HepG2 (cell line): ENCODE data around the gene C2orf74. TPM values are rescaled to one million over a fixed set of nuclear protein-coding genes. Genes with fewer than 3 reads are reported as not detected.

Experiments used
- ATAD3A ChIP-seq: sonication (generic); formaldehyde crosslinking; IDR thresholded peaks from 2 replicates; pipeline ENCODE4 v1.4.0; 2020; ENCODE audit warnings: missing genetic modification reagents
- CEBPG ChIP-seq: IDR thresholded peaks from 2 replicates; pipeline ENCODE4 v1.6.1; 2016
- MEIS2 ChIP-seq: sonication (generic); formaldehyde crosslinking; IDR thresholded peaks from 2 replicates; pipeline ENCODE4 v1.9.0; 2021; ENCODE audit warnings: mild to moderate bottlenecking, missing genetic modification reagents
- MZF1 ChIP-seq: sonication (generic); formaldehyde crosslinking; IDR thresholded peaks from 2 replicates; pipeline ENCODE4 v1.8.1; 2023; ENCODE audit warnings: mild to moderate bottlenecking, missing genetic modification reagents, borderline replicate concordance
- NFIB ChIP-seq: sonication (generic); formaldehyde crosslinking; IDR thresholded peaks from 2 replicates; pipeline ENCODE4 v1.9.0; 2021; ENCODE audit warnings: missing genetic modification reagents, mild to moderate bottlenecking, borderline replicate concordance
- NKX3-1 ChIP-seq: sonication (generic); formaldehyde crosslinking; IDR thresholded peaks from 2 replicates; pipeline ENCODE4 v1.5.0; 2020; ENCODE audit warnings: missing genetic modification reagents
- RBM39 ChIP-seq: fragments of 200-400 bp; formaldehyde crosslinking; IDR thresholded peaks from one replicate; pipeline ENCODE4 v1.6.1; 2018; ENCODE audit warnings: antibody characterized with exemption, mild to moderate bottlenecking, low read depth, low read length; ENCODE audit not compliant: poor library complexity, severe bottlenecking
- TARDBP ChIP-seq: sonication (generic); formaldehyde crosslinking; IDR thresholded peaks from 2 replicates; pipeline ENCODE4 v1.8.0; 2022; ENCODE audit warnings: mild to moderate bottlenecking, missing genetic modification reagents
- ZBTB3 ChIP-seq: sonication (generic); formaldehyde crosslinking; IDR thresholded peaks from 2 replicates; pipeline ENCODE4 v1.4.0; 2020; ENCODE audit warnings: low read depth, mild to moderate bottlenecking, moderate library complexity, missing genetic modification reagents, borderline replicate concordance
- ZBTB34 ChIP-seq: sonication (generic); formaldehyde crosslinking; IDR thresholded peaks from 2 replicates; pipeline ENCODE4 v1.8.0; 2022; ENCODE audit warnings: mild to moderate bottlenecking, missing genetic modification reagents
- ZBTB42 ChIP-seq: sonication (generic); formaldehyde crosslinking; IDR thresholded peaks from 2 replicates; pipeline ENCODE4 v1.5.0; 2020; ENCODE audit warnings: mild to moderate bottlenecking, missing genetic modification reagents
- ZNF558 ChIP-seq: sonication (generic); formaldehyde crosslinking; IDR thresholded peaks from 2 replicates; pipeline ENCODE4 v1.9.0; 2022; ENCODE audit warnings: mild to moderate bottlenecking, missing genetic modification reagents, borderline replicate concordance
- ZNF567 ChIP-seq: sonication (generic); formaldehyde crosslinking; IDR thresholded peaks from 2 replicates; pipeline ENCODE4 v1.8.1; 2023; ENCODE audit warnings: mild to moderate bottlenecking, missing genetic modification reagents, borderline replicate concordance
- ZNF691 ChIP-seq: sonication (generic); formaldehyde crosslinking; IDR thresholded peaks from 2 replicates; pipeline ENCODE4 v1.4.0; 2020; ENCODE audit warnings: missing genetic modification reagents, low read depth, mild to moderate bottlenecking, borderline replicate concordance
- polyA plus RNA-seq, 8 experiments: library from polyadenylated mRNA; depleted of rRNA in 3 of 8; stranded (reverse) in 7 of 8; unstranded in 1 of 8; fragments of >200 nt; fragmentation: Illumina TruSeq in 4 of 8; extraction: Trizol in 4 of 8; gene quantifications; 2 replicates each; pipeline versions ENCODE4 v1.2.1 to v1.2.3, GENCODE V29; 2011 to 2016; ENCODE audit warnings: low read depth in 4 of 8, missing spikeins in 1 of 8, mixed read lengths in 1 of 8; ENCODE audit not compliant: insufficient read depth in 1 of 8
- total RNA-seq, 5 experiments: library from RNA; depleted of rRNA; stranded (reverse); fragments of >200 nt; fragmentation: Illumina TruSeq; extraction: Trizol; gene quantifications; 2 replicates each; pipeline ENCODE4 v1.2.3, GENCODE V29; 2016; ENCODE audit warnings: low read depth in 1 of 5
- TF ChIP-seq, protein P1 (sequence below): sonication (generic); formaldehyde crosslinking; IDR thresholded peaks from 2 replicates; pipeline ENCODE4 v1.5.0; 2020; ENCODE audit warnings: mild to moderate bottlenecking, missing genetic modification reagents, borderline replicate concordance
- TF ChIP-seq, protein P2 (sequence below): IDR thresholded peaks from 2 replicates; pipeline ENCODE4 v1.6.1; 2016
- TF ChIP-seq, protein P3 (sequence below): sonication (generic); formaldehyde crosslinking; conservative IDR thresholded peaks from 2 replicates; pipeline ENCODE4 v1.8.0; 2022; ENCODE audit warnings: low read depth, missing genetic modification reagents

Gene C2orf74
- total and polyA plus RNA-seq, 2 of the 13 experiments (the other 11 are each of a cell fraction or from before 2014, with no cell fraction given), result 10.6 to 13.8 TPM

GRCh38 chr2:61144697-61145268, 17.2 kb upstream of the C2orf74 start (continued):
- no peak for TF ChIP-seq ZNF558 (CRISPR knock-in tag)
- TF ChIP-seq ZNF567 (CRISPR knock-in tag), result no peak; the same call in 1 of the 2 replicates
- TF ChIP-seq ATAD3A (CRISPR knock-in tag), result no peak
- no peak for TF ChIP-seq ZBTB34 (CRISPR knock-in tag)
- TF ChIP-seq, protein P1, sequence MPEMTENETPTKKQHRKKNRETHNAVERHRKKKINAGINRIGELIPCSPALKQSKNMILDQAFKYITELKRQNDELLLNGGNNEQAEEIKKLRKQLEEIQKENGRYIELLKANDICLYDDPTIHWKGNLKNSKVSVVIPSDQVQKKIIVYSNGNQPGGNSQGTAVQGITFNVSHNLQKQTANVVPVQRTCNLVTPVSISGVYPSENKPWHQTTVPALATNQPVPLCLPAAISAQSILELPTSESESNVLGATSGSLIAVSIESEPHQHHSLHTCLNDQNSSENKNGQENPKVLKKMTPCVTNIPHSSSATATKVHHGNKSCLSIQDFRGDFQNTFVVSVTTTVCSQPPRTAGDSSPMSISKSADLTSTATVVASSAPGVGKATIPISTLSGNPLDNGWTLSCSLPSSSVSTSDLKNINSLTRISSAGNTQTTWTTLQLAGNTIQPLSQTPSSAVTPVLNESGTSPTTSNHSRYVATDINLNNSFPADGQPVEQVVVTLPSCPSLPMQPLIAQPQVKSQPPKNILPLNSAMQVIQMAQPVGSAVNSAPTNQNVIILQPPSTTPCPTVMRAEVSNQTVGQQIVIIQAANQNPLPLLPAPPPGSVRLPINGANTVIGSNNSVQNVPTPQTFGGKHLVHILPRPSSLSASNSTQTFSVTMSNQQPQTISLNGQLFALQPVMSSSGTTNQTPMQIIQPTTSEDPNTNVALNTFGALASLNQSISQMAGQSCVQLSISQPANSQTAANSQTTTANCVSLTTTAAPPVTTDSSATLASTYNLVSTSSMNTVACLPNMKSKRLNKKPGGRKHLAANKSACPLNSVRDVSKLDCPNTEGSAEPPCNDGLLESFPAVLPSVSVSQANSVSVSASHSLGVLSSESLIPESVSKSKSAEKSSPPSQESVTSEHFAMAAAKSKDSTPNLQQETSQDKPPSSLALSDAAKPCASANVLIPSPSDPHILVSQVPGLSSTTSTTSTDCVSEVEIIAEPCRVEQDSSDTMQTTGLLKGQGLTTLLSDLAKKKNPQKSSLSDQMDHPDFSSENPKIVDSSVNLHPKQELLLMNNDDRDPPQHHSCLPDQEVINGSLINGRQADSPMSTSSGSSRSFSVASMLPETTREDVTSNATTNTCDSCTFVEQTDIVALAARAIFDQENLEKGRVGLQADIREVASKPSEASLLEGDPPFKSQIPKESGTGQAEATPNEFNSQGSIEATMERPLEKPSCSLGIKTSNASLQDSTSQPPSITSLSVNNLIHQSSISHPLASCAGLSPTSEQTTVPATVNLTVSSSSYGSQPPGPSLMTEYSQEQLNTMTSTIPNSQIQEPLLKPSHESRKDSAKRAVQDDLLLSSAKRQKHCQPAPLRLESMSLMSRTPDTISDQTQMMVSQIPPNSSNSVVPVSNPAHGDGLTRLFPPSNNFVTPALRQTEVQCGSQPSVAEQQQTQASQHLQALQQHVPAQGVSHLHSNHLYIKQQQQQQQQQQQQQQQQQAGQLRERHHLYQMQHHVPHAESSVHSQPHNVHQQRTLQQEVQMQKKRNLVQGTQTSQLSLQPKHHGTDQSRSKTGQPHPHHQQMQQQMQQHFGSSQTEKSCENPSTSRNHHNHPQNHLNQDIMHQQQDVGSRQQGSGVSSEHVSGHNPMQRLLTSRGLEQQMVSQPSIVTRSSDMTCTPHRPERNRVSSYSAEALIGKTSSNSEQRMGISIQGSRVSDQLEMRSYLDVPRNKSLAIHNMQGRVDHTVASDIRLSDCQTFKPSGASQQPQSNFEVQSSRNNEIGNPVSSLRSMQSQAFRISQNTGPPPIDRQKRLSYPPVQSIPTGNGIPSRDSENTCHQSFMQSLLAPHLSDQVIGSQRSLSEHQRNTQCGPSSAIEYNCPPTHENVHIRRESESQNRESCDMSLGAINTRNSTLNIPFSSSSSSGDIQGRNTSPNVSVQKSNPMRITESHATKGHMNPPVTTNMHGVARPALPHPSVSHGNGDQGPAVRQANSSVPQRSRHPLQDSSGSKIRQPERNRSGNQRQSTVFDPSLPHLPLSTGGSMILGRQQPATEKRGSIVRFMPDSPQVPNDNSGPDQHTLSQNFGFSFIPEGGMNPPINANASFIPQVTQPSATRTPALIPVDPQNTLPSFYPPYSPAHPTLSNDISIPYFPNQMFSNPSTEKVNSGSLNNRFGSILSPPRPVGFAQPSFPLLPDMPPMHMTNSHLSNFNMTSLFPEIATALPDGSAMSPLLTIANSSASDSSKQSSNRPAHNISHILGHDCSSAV (CRISPR knock-in tag), result no peak
- peak; percentile 81; the same call in 1 of the 2 replicates for TF ChIP-seq NKX3-1
- TF ChIP-seq ZNF691 (CRISPR knock-in tag), result no peak
- TF ChIP-seq MZF1 (CRISPR knock-in tag), result no peak
- no peak for TF ChIP-seq CEBPG (CRISPR knock-in tag)
- TF ChIP-seq, protein P2, sequence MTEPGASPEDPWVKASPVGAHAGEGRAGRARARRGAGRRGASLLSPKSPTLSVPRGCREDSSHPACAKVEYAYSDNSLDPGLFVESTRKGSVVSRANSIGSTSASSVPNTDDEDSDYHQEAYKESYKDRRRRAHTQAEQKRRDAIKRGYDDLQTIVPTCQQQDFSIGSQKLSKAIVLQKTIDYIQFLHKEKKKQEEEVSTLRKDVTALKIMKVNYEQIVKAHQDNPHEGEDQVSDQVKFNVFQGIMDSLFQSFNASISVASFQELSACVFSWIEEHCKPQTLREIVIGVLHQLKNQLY (CRISPR knock-in tag), result no peak
- TF ChIP-seq ZBTB3 (CRISPR knock-in tag), result no peak
- TF ChIP-seq MEIS2 (CRISPR knock-in tag), result no peak
- peak; percentile 58; the same call in 1 of the 2 replicates for TF ChIP-seq TARDBP (CRISPR knock-in tag)
- TF ChIP-seq NFIB (CRISPR knock-in tag), result no peak
- TF ChIP-seq RBM39, result no peak
- TF ChIP-seq, protein P3, sequence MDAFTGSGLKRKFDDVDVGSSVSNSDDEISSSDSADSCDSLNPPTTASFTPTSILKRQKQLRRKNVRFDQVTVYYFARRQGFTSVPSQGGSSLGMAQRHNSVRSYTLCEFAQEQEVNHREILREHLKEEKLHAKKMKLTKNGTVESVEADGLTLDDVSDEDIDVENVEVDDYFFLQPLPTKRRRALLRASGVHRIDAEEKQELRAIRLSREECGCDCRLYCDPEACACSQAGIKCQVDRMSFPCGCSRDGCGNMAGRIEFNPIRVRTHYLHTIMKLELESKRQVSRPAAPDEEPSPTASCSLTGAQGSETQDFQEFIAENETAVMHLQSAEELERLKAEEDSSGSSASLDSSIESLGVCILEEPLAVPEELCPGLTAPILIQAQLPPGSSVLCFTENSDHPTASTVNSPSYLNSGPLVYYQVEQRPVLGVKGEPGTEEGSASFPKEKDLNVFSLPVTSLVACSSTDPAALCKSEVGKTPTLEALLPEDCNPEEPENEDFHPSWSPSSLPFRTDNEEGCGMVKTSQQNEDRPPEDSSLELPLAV (CRISPR knock-in tag), result no peak
- TF ChIP-seq ZBTB42 (CRISPR knock-in tag), result no peak
